GM21526 (cell line): ENCODE results near the gene PCSK1N.
"Not testable (repeated sequence)": the region's sequence is repeated elsewhere in the genome, so short reads cannot be mapped to it uniquely, and the experiment has no call there.

Experiments
- ATAC-seq: cut with Tn5 transposase; IDR thresholded peaks from one replicate; pipeline ENCODE4 v1.9.1; 2021; ENCODE audit warnings: moderate library complexity; ENCODE audit not compliant: unreplicated experiment, low FRiP score

Gene PCSK1N

GRCh38 chrX:48835524-48836329 is at the start of gene PCSK1N:
PCSK1N (minus strand) TSS chrX:48835610; CDS start chrX:48835532, 78 bp downstream.
- no peak for ATAC-seq

DNA sequence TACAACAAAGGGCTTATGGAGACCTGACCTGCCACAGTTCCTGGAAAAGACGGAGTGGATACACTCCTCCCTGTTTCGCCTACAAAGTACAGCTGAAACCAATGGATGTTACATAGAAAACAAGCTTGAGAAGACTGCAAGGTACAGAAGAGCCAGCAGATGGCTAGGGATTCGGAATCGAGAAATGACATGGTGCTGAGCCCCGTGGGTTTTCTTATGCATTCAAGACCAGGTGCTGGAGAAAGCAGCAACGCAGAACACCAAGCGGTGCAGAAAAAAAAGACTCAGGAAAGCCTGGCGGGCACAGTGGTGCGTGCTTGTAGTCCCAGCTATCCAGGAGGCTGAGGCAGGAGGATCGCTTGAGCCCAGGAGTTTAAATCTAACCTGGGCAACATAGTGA is 48.3 kb upstream of the PCSK1N start:
- no peak for ATAC-seq

GRCh38 chrX:48876944-48877343 is 41.5 kb upstream of the PCSK1N start:
- not testable (repeated sequence) for ATAC-seq

GRCh38 chrX:48872017-48872416 is 36.6 kb upstream of the PCSK1N start:
- not testable (repeated sequence) for ATAC-seq

- no peak for ATAC-seq
Observed at GRCh38 chrX:48864210-48864609, 28.8 kb upstream of the PCSK1N start.

GRCh38 chrX:48854898-48855297 is 19.5 kb upstream of the PCSK1N start:
- no peak for ATAC-seq

DNA sequence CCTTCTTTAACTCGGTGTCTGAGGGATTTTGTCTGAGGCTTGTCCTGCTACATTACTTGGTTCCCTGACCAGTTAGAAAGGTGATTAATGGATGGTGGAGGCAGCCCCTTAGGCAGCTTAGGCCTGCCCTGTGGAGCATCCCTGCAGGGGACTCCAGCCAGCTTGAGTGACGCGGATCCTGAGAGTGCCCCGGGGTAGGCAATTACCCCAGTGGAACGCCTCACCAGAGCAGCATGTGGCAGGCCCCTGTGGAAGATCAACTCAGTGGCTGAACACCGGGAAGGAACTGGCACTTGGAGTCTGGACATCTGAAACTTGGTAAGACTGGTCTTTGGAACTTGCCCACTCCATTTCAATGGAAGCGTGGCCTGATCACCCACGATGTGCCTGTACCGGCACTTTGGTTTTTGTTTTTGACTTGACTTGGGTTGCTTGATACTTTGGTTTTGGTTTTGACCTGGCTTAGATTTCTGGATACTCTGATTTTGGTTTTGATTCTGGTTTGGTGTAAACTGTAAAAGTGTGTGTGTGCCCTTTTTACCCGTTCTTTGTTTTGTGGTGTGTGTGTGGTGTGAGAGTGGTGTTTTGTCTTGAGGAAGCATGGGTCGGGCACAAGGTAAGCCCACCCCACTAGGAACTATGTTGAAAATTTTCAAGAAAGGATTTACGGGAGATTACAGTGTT is 18.9 kb upstream of the PCSK1N start:
- ATAC-seq, result not testable (repeated sequence)

DNA sequence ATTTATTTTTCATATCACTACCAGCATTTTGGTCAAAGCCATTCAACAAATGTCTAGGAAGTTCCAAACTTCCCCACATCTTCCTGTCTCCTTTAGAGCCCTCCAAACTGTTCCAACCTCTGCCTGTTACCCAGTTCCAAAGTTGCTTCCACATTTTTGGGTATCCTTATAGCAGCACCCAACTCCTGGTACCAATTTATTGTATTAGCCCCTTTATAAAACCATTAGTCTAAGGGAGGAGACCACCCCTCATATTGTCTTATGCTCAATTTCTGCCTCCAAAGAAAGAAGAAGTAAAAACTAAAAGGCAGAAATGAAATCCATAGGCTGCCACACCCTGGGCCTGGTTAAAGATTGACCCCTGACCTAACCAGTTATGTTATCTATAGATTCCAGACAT is 18.1 kb upstream of the PCSK1N start:
- not testable (repeated sequence) for ATAC-seq

DNA sequence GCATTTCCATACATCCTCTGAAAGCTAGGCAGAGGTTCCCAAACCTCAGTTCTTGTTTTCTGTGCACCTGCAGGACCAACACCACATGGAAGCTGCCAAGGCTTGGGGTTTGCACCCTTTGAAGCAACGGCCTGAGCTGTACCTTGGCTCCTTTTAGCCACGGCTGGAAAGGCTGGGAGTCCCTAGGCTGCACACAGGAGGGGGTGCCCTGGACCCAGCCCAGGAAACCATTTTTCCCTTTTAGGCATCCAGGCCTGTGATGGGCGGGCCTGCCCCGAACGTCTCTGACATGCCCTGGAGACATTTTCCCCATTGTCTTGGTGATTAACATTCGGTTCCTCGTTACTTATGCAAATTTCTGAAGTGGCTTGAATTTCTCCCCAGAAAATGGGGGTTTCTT is 17.4 kb upstream of the PCSK1N start:
- ATAC-seq, result no peak

DNA sequence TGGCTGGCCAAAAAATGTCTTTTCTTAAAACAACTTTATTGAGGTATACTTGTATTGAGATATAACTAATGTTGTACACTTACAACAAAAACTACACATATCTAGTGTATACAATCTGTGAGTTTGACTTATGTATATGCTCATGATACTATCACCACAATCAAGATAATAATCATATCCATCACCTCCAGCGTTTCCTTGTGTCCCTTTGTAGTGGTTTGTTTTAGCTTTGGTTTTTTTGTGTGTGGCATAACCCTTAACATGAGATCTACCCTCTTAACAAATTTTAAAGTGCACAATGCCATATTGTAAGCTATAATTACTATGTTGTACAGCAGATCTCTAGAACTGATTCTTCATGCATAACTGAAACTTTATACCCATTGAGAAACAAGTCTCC is 13.4 kb upstream of the PCSK1N start:
- no peak for ATAC-seq

DNA sequence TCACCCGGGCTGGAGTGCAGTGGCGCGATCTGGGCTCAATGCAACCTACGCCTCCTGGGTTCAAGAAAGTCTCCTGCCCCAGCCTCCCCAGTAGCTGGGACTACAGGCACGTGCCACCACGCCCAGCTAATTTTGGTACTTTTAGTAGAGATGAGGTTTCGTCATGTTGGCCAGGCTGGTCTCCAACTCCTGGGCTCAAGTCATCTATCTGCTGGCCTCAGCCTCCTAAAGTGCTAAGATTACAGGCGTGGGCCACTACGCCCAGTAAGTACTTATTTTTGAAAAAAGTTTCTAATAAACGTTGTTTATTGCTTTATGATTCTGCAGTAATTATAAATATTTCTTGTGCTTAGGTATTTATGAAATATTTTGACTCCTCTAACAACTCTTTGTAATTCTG is 4.3 kb upstream of the PCSK1N start:
- no peak for ATAC-seq

DNA sequence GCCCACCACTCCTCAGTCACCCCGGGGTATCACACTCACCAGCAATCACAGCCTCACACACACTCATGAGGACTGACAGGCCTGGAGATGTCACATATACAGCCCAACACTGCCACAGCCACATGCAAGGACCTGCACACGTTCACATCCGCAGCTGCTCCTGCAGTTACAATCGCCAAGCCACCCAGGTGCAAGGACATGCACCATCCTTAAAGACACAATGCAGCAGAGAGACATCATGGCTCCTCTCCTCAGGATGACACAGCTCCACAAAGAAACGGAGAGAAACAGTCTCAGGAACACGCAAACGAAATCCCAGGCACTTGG is 1.1 kb downstream of the PCSK1N start:
- ATAC-seq, result no peak

GRCh38 chrX:48833542-48834138 is 1.8 kb downstream of the PCSK1N start:
- no peak for ATAC-seq

GRCh38 chrX:48831909-48832291 is 3.5 kb downstream of the PCSK1N start:
- no peak for ATAC-seq

DNA sequence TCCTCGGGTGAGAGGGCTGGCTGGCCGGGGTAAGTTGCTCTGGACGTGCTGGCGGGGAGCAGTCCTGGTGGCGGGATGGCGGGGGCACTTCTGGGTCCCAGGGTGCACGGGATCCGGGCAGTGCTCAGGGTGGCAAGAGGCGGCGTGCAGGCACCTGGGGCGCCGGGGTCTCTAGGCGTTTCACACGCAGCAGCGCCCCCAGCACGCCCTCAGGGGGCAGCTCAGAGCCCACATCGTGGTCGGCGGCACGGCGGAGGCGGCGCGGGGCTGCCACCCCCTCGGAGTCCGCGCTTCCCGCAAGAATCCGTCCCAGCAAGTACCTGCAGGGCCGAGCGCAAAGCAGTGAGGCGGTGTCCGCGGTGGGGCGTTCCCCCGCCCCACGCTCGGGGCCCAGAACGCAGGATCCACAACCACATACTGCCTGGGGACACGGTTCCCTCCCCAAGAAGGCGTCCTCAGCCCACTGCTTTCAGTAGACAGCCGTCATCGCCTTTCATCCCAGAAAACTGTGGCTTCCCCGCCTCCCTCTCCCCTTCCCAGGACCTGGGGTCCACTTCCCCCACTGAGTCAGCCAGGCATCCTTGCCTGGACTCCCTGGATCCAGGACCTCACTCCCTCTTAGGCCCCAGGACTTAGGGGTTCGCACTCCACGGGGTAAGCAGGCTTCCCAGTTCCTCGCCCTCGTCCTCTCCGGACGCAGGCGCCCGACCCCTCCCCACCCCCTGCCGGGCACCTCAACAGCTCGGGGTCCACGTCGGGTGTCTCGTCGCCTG is 4.1 kb downstream of the PCSK1N start:
- no peak for ATAC-seq

GRCh38 chrX:48829016-48829735 is 6.2 kb downstream of the PCSK1N start:
- no peak for ATAC-seq

DNA sequence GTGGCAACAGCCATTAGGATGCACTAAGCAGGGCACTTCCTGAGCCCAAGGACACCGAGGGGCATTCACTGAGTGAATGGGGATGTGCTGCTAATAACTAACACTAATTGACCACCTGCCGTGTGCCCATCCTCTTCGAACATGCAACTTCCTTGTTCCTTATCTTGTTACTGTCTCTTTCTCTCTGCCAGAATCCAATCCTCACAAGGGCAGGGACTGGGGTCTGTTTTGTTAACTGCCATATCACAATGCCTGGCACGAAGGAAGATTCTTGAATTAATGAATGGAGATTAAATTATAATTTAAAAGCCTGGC is 7.8 kb downstream of the PCSK1N start:
- no peak for ATAC-seq

GRCh38 chrX:48826876-48827653 is 8.3 kb downstream of the PCSK1N start:
- no peak for ATAC-seq

DNA sequence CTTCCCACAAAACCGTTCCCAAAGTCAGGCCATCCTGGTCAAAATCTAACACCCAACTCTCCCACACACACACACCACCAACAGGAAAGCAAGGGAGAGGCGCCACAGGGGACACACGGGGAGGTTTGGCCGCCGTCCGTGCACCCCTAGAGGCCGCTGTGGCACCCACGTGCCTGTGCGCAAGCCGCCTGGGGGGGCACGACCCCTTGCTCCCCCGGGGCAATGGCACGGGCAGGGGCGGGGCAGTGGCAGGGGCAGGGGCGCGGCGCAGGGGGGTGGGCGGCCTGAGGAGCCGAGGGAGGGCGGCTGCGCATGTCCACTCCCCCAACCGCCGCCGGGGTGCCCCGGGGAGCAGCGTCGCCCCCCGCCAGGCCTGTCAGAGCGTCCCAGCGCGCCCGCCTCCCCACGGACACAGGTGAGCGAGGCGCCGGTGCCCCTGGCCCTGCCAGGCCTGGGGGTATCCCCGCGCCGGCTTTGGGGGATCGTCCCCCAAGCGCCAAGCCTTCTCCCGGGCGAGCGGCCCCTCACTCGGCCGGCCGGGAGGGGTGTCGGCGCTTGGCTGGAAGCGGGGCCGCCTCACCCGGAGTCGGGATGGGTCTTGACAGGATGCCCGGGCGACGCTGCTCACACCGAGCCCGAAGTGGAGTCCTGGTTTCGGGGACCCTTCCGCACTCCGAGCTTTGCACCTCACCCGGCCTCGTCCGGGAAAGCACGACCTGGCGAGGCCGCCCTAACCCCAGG is 9.1 kb downstream of the PCSK1N start, which contains the start of gene ERAS:
TSS of gene ERAS (plus strand) at position 379 of the 741 bp plus-strand sequence. CDS start 2,611 bp downstream, outside the sequence.
- ATAC-seq, result no peak
